Measurements from ENCODE around the gene RER1. TPM values are rescaled to one million over a fixed set of nuclear protein-coding genes. Genes with fewer than 3 reads are reported as not detected.

RER1 gene
- total and polyA plus RNA-seq, 11 donors: 43.3 to 124 (median 78.3) TPM

- H3K4me3 ChIP-seq: no peak overlapping the region
- H3K27me3 ChIP-seq: peaks cover 0 to 50% (median 9%) of the 10 kb centered on the region in 9 donors
- H3K9me3 ChIP-seq: peaks cover 0 to 23% (median 2%) of the 10 kb centered on the region in 12 donors
- DNase-seq: no peak
- ATAC-seq: no peak
- H3K27ac ChIP-seq: no peak overlapping the region
- TF ChIP-seq POLR2A (IDR thresholded peaks at IDR 0.05) (no peak), CTCF (IDR thresholded peaks at IDR 0.05) (no peak)
- intact Hi-C loops (cut with DNase I): no loop called here
- no peaks in the 10 kb centered on the region for H3K36me3 ChIP-seq
- WGBS, 4 donors: 81 to 91% (median 85%) methylated on average over 9 to 18 of the region's 18 CpGs
- H3K4me1 ChIP-seq: no peaks in the 10 kb centered on the region
These were observed 35.4 kb downstream of the RER1 start for GRCh38 chr1:2427051-2427450.

- Histone ChIP-seq H3K9me3 (peaks cover 0 to 17% (median 2%) of the 10 kb centered on the region in 12 donors), H3K4me3 (no peak overlapping the region), H3K4me1 (no peaks in the 10 kb centered on the region), H3K27ac (no peak overlapping the region), H3K27me3 (peaks cover 0 to 60% (median 19%) of the 10 kb centered on the region in 9 donors), H3K36me3 (no peaks in the 10 kb centered on the region)
- no peak for DNase-seq
- no peak for ATAC-seq
- 74 to 87% (median 82%) methylated on average over 9 to 10 of the region's 10 CpGs for WGBS, 4 donors
- intact Hi-C loops (cut with DNase I): no loop called here
- no peak for TF ChIP-seq POLR2A (IDR thresholded peaks at IDR 0.05)
- TF ChIP-seq CTCF (IDR thresholded peaks at IDR 0.05): no peak
These were observed 36.3 kb downstream of the RER1 start for GRCh38 chr1:2427976-2428375.

GRCh38 chr1:2428490-2428889 lies 36.8 kb downstream of the RER1 start:
- intact Hi-C loops (cut with DNase I): no loop called here
- Histone ChIP-seq H3K27me3 (peaks cover 0 to 63% (median 21%) of the 10 kb centered on the region in 9 donors), H3K36me3 (no peaks in the 10 kb centered on the region), H3K4me3 (no peak overlapping the region), H3K4me1 (no peaks in the 10 kb centered on the region), H3K9me3 (peaks cover 0 to 12% (median 0%) of the 10 kb centered on the region in 12 donors), H3K27ac (no peak overlapping the region)
- TF ChIP-seq POLR2A (IDR thresholded peaks at IDR 0.05) (no peak), CTCF (IDR thresholded peaks at IDR 0.05) (no peak)
- 89 to 90% (median 90%) methylated on average over 25 to 28 of the region's 28 CpGs; no CpG with 5 or more reads in 1 of the 4 donors for whole genome bisulfite sequencing, 4 donors
- ATAC-seq (no peak), DNase-seq (no peak)

GRCh38 chr1:2429780-2430591 lies 38.3 kb downstream of the RER1 start:
- DNase-seq (no peak), ATAC-seq (no peak)
- Histone ChIP-seq H3K4me1 (no peaks in the 10 kb centered on the region), H3K27me3 (peaks cover 6 to 78% (median 21%) of the 10 kb centered on the region in 9 donors), H3K36me3 (no peaks in the 10 kb centered on the region), H3K27ac (no peak overlapping the region), H3K9me3 (peaks cover 0 to 9% (median 0%) of the 10 kb centered on the region in 12 donors), H3K4me3 (no peak overlapping the region)
- WGBS, 4 donors: 80 to 84% (median 84%) methylated on average over 13 to 20 of the region's 20 CpGs
- TF ChIP-seq POLR2A (IDR thresholded peaks at IDR 0.05) (no peak), CTCF (IDR thresholded peaks at IDR 0.05) (peak in 3 of 12 donors; percentile 5 to 10 (median 8))
- intact Hi-C loops (cut with DNase I): loop anchor here in 1 of 10 donors (10.0 kb wide), 1 partner anchor 225 kb away; no protein-coding TSS in a partner anchor

All from heart left ventricle (tissue), 16 donors.